Activated CD8-positive, alpha-beta T cell treated with anti-CD3 and anti-CD28 coated beads for 36 hours (primary cell): ENCODE results near the gene GLRA2. TPM values are rescaled to one million over a fixed set of nuclear protein-coding genes. Genes with fewer than 3 reads are reported as not detected.

Source experiments
- ATAC-seq: fragments of 200-7000 bp; cut with Tn5 transposase; one replicate; pipeline ENCODE4 v1.10.0; 2021; ENCODE audit warnings: mild to moderate bottlenecking, moderate library complexity
- CTCF ChIA-PET: fragments of 350-600 bp; sonication (Branson Sonifier 250); formaldehyde crosslinking; loops from one replicate; lab custom pipeline; 2021; ENCODE audit warnings: antibody characterized with exemption; lab: Charles Lee
- POLR2A ChIA-PET: fragments of 350-600 bp; sonication (Branson Sonifier 250); formaldehyde crosslinking; loops from one replicate; lab custom pipeline; 2021; ENCODE audit warnings: antibody characterized with exemption; lab: Charles Lee
- DNase-seq: peaks from one replicate; pipeline ENCODE4 v3.0.0-alpha.2; 2020
- H3K27ac Mint-ChIP-seq: one replicate; pipeline ENCODE4 v1.8.0; 2021; ENCODE audit warnings: mild to moderate bottlenecking, mixed read lengths
- H3K27me3 Mint-ChIP-seq: one replicate; pipeline ENCODE4 v1.8.0; 2021; ENCODE audit warnings: mixed read lengths
- H3K36me3 Mint-ChIP-seq: one replicate; pipeline ENCODE4 v1.8.0; 2021; ENCODE audit warnings: low read depth, mixed read lengths
- H3K4me1 Mint-ChIP-seq: one replicate; pipeline ENCODE4 v1.8.0; 2021; ENCODE audit warnings: low read depth, mixed read lengths
- H3K4me3 Mint-ChIP-seq: one replicate; pipeline ENCODE4 v1.8.0; 2021; ENCODE audit warnings: mild to moderate bottlenecking, moderate library complexity, mixed read lengths
- H3K9me3 Mint-ChIP-seq: one replicate; pipeline ENCODE4 v1.8.0; 2021; ENCODE audit warnings: mixed read lengths
- intact Hi-C: fragments of 100-400 bp; cut with micrococcal nuclease; formaldehyde crosslinking; loops from one replicate; pipeline ENCODE4 v1.10.0; 2022
- total RNA-seq, 2 experiments: library from RNA; stranded (reverse); gene quantifications; one replicate each; pipeline ENCODE4 v1.2.3, GENCODE V29; 2021
- TF ChIP-seq, protein P1 (sequence below): fragments of 200-600 bp; IDR thresholded peaks from one replicate; pipeline ENCODE4 v1.8.0; 2022; ENCODE audit warnings: antibody characterized with exemption, mild to moderate bottlenecking

The GLRA2 gene
- total RNA-seq, 2 experiments from 2014 or later: not detected

DNA sequence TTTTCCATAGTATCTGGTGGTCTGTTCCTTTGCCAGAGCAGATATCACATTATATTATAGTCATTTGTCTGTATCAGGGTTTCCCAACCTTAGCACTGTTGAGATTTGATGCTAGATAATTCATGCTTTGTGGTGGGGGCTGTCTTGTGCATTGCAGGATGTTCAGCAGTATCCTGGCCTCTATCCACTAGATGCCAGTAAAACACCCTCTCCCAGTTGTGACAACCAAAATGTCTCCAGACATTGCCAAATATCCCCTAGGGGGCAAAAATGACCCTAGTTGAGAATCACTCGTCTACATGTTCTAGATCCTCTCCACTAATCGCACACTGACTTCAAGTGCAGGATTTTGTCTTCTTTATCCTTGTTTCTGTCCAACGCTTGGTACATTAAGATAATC, 182.8 kb downstream of the GLRA2 start:
- Mint-ChIP-seq H3K36me3 (no peaks in the 10 kb centered on the region), H3K27ac (no peak overlapping the region), H3K9me3 (no peaks in the 10 kb centered on the region), H3K4me1 (no peaks in the 10 kb centered on the region), H3K27me3 (no peaks in the 10 kb centered on the region), H3K4me3 (no peak overlapping the region)
- CTCF ChIA-PET: no interaction called here
- DNase-seq (no peak), ATAC-seq (no peak)
- intact Hi-C loops: no loop called here
- TF ChIP-seq, protein P1, sequence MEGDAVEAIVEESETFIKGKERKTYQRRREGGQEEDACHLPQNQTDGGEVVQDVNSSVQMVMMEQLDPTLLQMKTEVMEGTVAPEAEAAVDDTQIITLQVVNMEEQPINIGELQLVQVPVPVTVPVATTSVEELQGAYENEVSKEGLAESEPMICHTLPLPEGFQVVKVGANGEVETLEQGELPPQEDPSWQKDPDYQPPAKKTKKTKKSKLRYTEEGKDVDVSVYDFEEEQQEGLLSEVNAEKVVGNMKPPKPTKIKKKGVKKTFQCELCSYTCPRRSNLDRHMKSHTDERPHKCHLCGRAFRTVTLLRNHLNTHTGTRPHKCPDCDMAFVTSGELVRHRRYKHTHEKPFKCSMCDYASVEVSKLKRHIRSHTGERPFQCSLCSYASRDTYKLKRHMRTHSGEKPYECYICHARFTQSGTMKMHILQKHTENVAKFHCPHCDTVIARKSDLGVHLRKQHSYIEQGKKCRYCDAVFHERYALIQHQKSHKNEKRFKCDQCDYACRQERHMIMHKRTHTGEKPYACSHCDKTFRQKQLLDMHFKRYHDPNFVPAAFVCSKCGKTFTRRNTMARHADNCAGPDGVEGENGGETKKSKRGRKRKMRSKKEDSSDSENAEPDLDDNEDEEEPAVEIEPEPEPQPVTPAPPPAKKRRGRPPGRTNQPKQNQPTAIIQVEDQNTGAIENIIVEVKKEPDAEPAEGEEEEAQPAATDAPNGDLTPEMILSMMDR: no peak
- POLR2A ChIA-PET: no interaction called here

- Mint-ChIP-seq H3K27me3 (peaks cover 1% of the 10 kb centered on the region), H3K27ac (no peak overlapping the region), H3K9me3 (no peaks in the 10 kb centered on the region), H3K4me1 (no peaks in the 10 kb centered on the region), H3K4me3 (no peak overlapping the region), H3K36me3 (no peaks in the 10 kb centered on the region)
- TF ChIP-seq, protein P1: no peak
- intact Hi-C loops: no loop called here
- ATAC-seq (no peak), DNase-seq (no peak)
- POLR2A ChIA-PET: no interaction called here
- CTCF ChIA-PET: no interaction called here
Measured at GRCh38 chrX:14717949-14718348, 188.6 kb downstream of the GLRA2 start.

GRCh38 chrX:14718403-14718802, 189.1 kb downstream of the GLRA2 start:
- no peaks in the 10 kb centered on the region for H3K4me1 Mint-ChIP-seq
- no peaks in the 10 kb centered on the region for H3K36me3 Mint-ChIP-seq
- H3K9me3 Mint-ChIP-seq: no peaks in the 10 kb centered on the region
- TF ChIP-seq, protein P1: no peak
- POLR2A ChIA-PET: no interaction called here
- no peak overlapping the region for H3K4me3 Mint-ChIP-seq
- H3K27me3 Mint-ChIP-seq: peaks cover 1% of the 10 kb centered on the region
- no peak for ATAC-seq
- intact Hi-C loops: no loop called here
- DNase-seq: no peak
- no peak overlapping the region for H3K27ac Mint-ChIP-seq
- CTCF ChIA-PET: no interaction called here

DNA sequence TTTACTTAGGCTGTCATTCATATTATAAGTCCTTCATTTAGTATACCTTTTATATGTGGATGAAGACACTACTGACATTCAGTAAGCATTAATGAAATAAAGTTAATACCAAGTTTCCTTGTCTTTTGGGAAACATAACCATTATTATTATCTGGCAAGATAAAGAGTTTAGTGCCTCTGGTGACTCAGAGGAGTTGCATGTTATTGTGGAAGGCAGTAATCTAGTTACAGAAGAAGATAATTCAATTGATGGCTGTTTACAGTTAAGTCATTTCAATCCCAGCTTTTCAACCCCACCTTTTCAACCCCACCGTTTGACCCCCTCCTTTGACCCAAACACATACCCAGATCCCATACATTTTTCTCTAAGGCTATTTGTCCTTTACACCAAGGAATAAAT, 199.7 kb downstream of the GLRA2 start:
- Mint-ChIP-seq H3K36me3 (no peaks in the 10 kb centered on the region), H3K4me1 (peaks cover 3% of the 10 kb centered on the region), H3K9me3 (no peaks in the 10 kb centered on the region), H3K27me3 (no peaks in the 10 kb centered on the region), H3K4me3 (no peak overlapping the region), H3K27ac (no peak overlapping the region)
- TF ChIP-seq, protein P1: no peak
- ChIA-PET CTCF (no interaction called here), POLR2A (no interaction called here)
- intact Hi-C loops: no loop called here
- DNase-seq: no peak
- no peak for ATAC-seq

DNA sequence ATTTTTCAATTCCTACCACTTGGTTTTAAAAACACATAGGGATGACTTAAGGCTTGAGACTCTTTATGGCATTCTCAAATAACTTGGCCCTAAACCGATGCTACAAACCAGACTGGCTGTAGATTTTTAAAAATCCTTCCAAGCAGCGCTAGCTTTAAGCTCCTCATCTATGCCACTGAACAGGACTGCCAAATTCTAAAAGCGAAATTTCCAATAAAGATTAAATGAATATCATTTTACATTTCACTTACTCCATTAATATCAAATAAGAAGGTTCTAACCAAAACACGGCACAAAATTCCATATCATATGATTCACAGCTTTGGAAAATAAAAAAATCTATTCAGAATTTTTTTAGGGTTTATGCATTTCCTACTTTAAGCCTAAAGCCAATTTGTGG, 209.3 kb downstream of the GLRA2 start:
- Mint-ChIP-seq H3K4me3 (no peak overlapping the region), H3K27me3 (no peaks in the 10 kb centered on the region), H3K36me3 (no peaks in the 10 kb centered on the region), H3K4me1 (no peaks in the 10 kb centered on the region), H3K27ac (no peak overlapping the region), H3K9me3 (no peaks in the 10 kb centered on the region)
- TF ChIP-seq, protein P1: no peak
- ATAC-seq (no peak), DNase-seq (no peak)
- POLR2A ChIA-PET: no interaction called here
- CTCF ChIA-PET: no interaction called here
- intact Hi-C loops: no loop called here
